ENCODE measurements around the gene WDFY2.

DNA sequence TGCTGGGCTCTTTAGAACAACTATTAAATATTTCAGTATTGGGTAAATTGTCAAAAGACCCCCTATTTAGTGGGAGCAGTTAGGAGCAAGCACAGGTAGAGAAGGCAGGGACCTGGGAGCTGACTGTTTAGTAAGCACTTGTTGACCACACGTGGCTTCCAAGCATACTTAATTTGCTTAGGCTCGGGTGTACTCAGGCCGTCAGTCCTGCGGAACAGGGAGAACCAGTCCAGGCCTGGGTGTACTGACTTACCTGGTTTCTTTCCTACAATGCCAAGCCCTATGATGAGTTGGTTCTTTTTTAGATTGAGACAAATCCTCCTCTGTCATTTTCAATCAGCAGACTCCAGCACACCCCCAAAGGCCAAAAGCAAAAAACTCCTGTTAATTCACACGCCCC is 90.0 kb downstream of the WDFY2 start:
- TF ChIP-seq SP1 (IDR thresholded peaks at IDR 0.05) = no peak
- no peak for TF ChIP-seq FOXM1 (IDR thresholded peaks at IDR 0.05; ENCODE audit: borderline replicate concordance)
- TF ChIP-seq LEF1 (IDR thresholded peaks at IDR 0.05; ENCODE audit: borderline replicate concordance) = no peak
- no peak for TF ChIP-seq HDGF (IDR thresholded peaks at IDR 0.05; ENCODE audit: borderline replicate concordance)
- TF ChIP-seq FOXA1 (IDR thresholded peaks at IDR 0.05) = no peak
- TF ChIP-seq BHLHE40 (IDR thresholded peaks at IDR 0.05; ENCODE audit: borderline replicate concordance) = no peak
- no peak for TF ChIP-seq FOXK2 (IDR thresholded peaks at IDR 0.05)
- TF ChIP-seq ELF4 (IDR thresholded peaks at IDR 0.05) = no peak
- TF ChIP-seq PKNOX1 (IDR thresholded peaks at IDR 0.05) = no peak
- TF ChIP-seq SUZ12 (IDR thresholded peaks at IDR 0.05) = no peak
- TF ChIP-seq TARDBP (IDR thresholded peaks at IDR 0.05) = no peak
- no peak for TF ChIP-seq CTBP1 (IDR thresholded peaks at IDR 0.05; ENCODE audit: borderline replicate concordance)
- TF ChIP-seq ARNT (IDR thresholded peaks at IDR 0.05) = no peak
